GM23338 (cell line): ENCODE results near the gene BMP8B. TPM values are rescaled to one million over a fixed set of nuclear protein-coding genes. Genes with fewer than 3 reads are reported as not detected.

ENCODE experiments used
- ATAC-seq: fragments of 200-7000 bp; cut with Tn5 transposase; 3 replicates; pipeline ENCODE4 v1.9.1; 2020
- DNase-seq: peaks from one replicate; pipeline ENCODE4 v3.0.0-alpha.2; 2015; ENCODE audit warnings: low spot score
- H2AFZ ChIP-seq: fragments of 200-600 bp; sonication (generic); 2 replicates; pipeline ENCODE4 v1.8.0; 2016; ENCODE audit warnings: antibody characterized with exemption, mild to moderate bottlenecking, moderate library complexity
- H3F3A ChIP-seq: fragments of 200-600 bp; sonication (generic); replicated peaks from 2 replicates; pipeline ENCODE4 v1.8.0; 2017; ENCODE audit warnings: antibody characterized with exemption, mixed run types, low read depth
- H3K27ac ChIP-seq: fragments of 200-600 bp; sonication (generic); 2 replicates; pipeline ENCODE4 v1.6.1; 2016; ENCODE audit warnings: low read depth
- H3K27me3 ChIP-seq: fragments of 200-600 bp; sonication (generic); 2 replicates; pipeline ENCODE4 v1.8.0; 2016; ENCODE audit warnings: mild to moderate bottlenecking, mixed run types, moderate library complexity; ENCODE audit not compliant: insufficient read depth
- H3K36me3 ChIP-seq: fragments of 200-600 bp; sonication (generic); 2 replicates; pipeline ENCODE4 v1.8.0; 2016; ENCODE audit warnings: mild to moderate bottlenecking; ENCODE audit not compliant: insufficient read depth
- H3K4me1 ChIP-seq: fragments of 200-600 bp; sonication (generic); 2 replicates; pipeline ENCODE4 v1.8.0; 2016; ENCODE audit warnings: mild to moderate bottlenecking, moderate library complexity; ENCODE audit not compliant: insufficient read depth
- H3K4me2 ChIP-seq: fragments of 200-600 bp; sonication (generic); 2 replicates; pipeline ENCODE4 v1.7.1; 2017; ENCODE audit warnings: mixed run types
- H3K4me3 ChIP-seq: fragments of 200-600 bp; sonication (generic); 2 replicates; pipeline ENCODE4 v1.6.1; 2016; ENCODE audit warnings: mixed run types
- H3K79me2 ChIP-seq: fragments of 200-600 bp; sonication (generic); replicated peaks from 2 replicates; pipeline ENCODE4 v1.8.0; 2017; ENCODE audit warnings: mild to moderate bottlenecking; ENCODE audit not compliant: insufficient read depth
- H3K9me2 ChIP-seq: fragments of 200-600 bp; sonication (generic); 2 replicates; pipeline ENCODE4 v1.8.0; 2017; ENCODE audit not compliant: insufficient read depth
- H4K20me1 ChIP-seq: fragments of 200-600 bp; sonication (generic); replicated peaks from 2 replicates; pipeline ENCODE4 v1.8.0; 2017; ENCODE audit warnings: mild to moderate bottlenecking; ENCODE audit not compliant: insufficient read depth
- H3K27ac Mint-ChIP-seq: 2 replicates; pipeline ENCODE4 v1.8.0; 2020; ENCODE audit warnings: inconsistent platforms, mild to moderate bottlenecking, moderate library complexity, mixed read lengths
- H3K27me3 Mint-ChIP-seq: 3 replicates; pipeline ENCODE4 v1.8.0; 2022; ENCODE audit warnings: low read depth, mild to moderate bottlenecking, moderate library complexity, mixed read lengths, inconsistent platforms; ENCODE audit not compliant: insufficient read depth, poor library complexity
- H3K36me3 Mint-ChIP-seq: 3 replicates; pipeline ENCODE4 v1.8.0; 2021; ENCODE audit warnings: low read depth, mild to moderate bottlenecking, inconsistent platforms, moderate library complexity, mixed read lengths
- H3K4me1 Mint-ChIP-seq: 3 replicates; pipeline ENCODE4 v1.8.0; 2020; ENCODE audit warnings: mild to moderate bottlenecking, inconsistent platforms, mixed read lengths
- H3K4me3 Mint-ChIP-seq: 3 replicates; pipeline ENCODE4 v1.8.0; 2021; ENCODE audit warnings: moderate library complexity, mild to moderate bottlenecking, inconsistent platforms, mixed read lengths
- H3K9me3 Mint-ChIP-seq: 3 replicates; pipeline ENCODE4 v1.8.0; 2020; ENCODE audit warnings: moderate library complexity, mild to moderate bottlenecking, inconsistent platforms, mixed read lengths
- CTCF ChIP-seq, 2 experiments: fragments of 200-600 bp in 1 of 2; sonication (generic) in 1 of 2; conservative IDR thresholded peaks; 2 replicates each; pipeline versions ENCODE4 v1.5.1 to v1.6.1; 2016 to 2017; ENCODE audit warnings: antibody characterized with exemption in 2 of 2, low read depth in 2 of 2, mild to moderate bottlenecking in 2 of 2, moderate library complexity in 1 of 2
- EZH2 ChIP-seq: fragments of 200-600 bp; sonication (generic); IDR thresholded peaks from one replicate; pipeline ENCODE4 v1.8.0; 2017; ENCODE audit warnings: antibody characterized with exemption, mild to moderate bottlenecking, low read depth; ENCODE audit not compliant: unreplicated experiment
- POLR2AphosphoS5 ChIP-seq: IDR thresholded peaks from 2 replicates; pipeline ENCODE4 v1.6.1; 2016; ENCODE audit warnings: antibody characterized with exemption, low read depth
- REST ChIP-seq: IDR thresholded peaks from one replicate; pipeline ENCODE4 v1.6.1; 2018; ENCODE audit warnings: antibody characterized with exemption; ENCODE audit not compliant: unreplicated experiment
- STAT1 ChIP-seq: IDR thresholded peaks from one replicate; pipeline ENCODE4 v1.6.1; 2016; ENCODE audit warnings: antibody characterized with exemption; ENCODE audit not compliant: unreplicated experiment
- ZNF331 ChIP-seq: fragments of 250-450 bp; sonication (Bioruptor Pico); IDR thresholded peaks from 2 replicates; pipeline ENCODE4 v1.5.0; 2020; ENCODE audit warnings: low read depth, mild to moderate bottlenecking, moderate library complexity
- ZNF462 ChIP-seq: fragments of 250-450 bp; sonication (Bioruptor Pico); IDR thresholded peaks from 2 replicates; pipeline ENCODE4 v1.5.0; 2020; ENCODE audit warnings: mild to moderate bottlenecking, moderate library complexity
- long read RNA-seq: library from polyadenylated mRNA; unstranded; transcript quantifications from one replicate; pipeline ENCODE4 v2.0.0, GENCODE V29; 2020; ENCODE audit not compliant: unreplicated experiment
- polyA plus RNA-seq: library from polyadenylated mRNA; unstranded; fragments of >200 nt; fragmentation: Nextera tagmentation; extraction: Ambion mirVana; gene quantifications from 2 replicates; pipeline ENCODE4 v1.2.1, GENCODE V29; 2016
- total RNA-seq: library from RNA; depleted of rRNA; stranded (reverse); fragments of >200 nt; shearing (Covaris generic); gene quantifications from 2 replicates; pipeline ENCODE4 v1.2.3, GENCODE V29; 2014; rRNA removed

BMP8B gene
- total RNA-seq (0.43 and 0.90 TPM in 2 replicates), polyA plus RNA-seq (0.16 and 0.17 TPM in 2 replicates)
- long read RNA-seq, result 0 reads

GRCh38 chr1:39788758-39789570, at the start of gene BMP8B:
Gene BMP8B, minus strand, starts transcription at chr1:39788865. Its CDS starts 380 bp downstream, at chr1:39788485.
- peaks cover 47% of the 10 kb centered on the region for H3K27me3 Mint-ChIP-seq
- H3K4me3 ChIP-seq, result peak within 1 kb of the TSS; percentile 58
- H3F3A ChIP-seq, result no peaks in the 10 kb centered on the region
- DNase-seq (peak; percentile 64), ATAC-seq (peak; percentile 65)
- H3K4me1 ChIP-seq, result no peaks in the 10 kb centered on the region
- H3K79me2 ChIP-seq, result no peaks in the 10 kb centered on the region
- H3K36me3 ChIP-seq, result no peaks in the 10 kb centered on the region
- no peak within 1 kb of the TSS for H3K27ac ChIP-seq
- no peaks in the 10 kb centered on the region for H3K9me3 Mint-ChIP-seq
- H3K36me3 Mint-ChIP-seq, result no peaks in the 10 kb centered on the region
- 0 out of 3 replicates have a peak, but pooled peaks cover 2% of the 10 kb centered on the region for H3K4me1 Mint-ChIP-seq
- peaks cover 68% of the 10 kb centered on the region for H3K27me3 ChIP-seq
- no peaks in the 10 kb centered on the region; the same call in 1 of the 2 replicates for H4K20me1 ChIP-seq
- H3K27ac Mint-ChIP-seq, result no peak within 1 kb of the TSS
- H3K4me2 ChIP-seq, result peak within 1 kb of the TSS; percentile 83
- H3K4me3 Mint-ChIP-seq, result peak within 1 kb of the TSS; percentile 76
- peak within 1 kb of the TSS; percentile 95 for H2AFZ ChIP-seq
- TF ChIP-seq EZH2, result peak; percentile 53
- TF ChIP-seq POLR2AphosphoS5, result peak; percentile 28; the same call in 1 of the 2 replicates
- no peak for TF ChIP-seq REST
- no peaks in the 10 kb centered on the region for H3K9me2 ChIP-seq

- H3K4me2 ChIP-seq, result no peak overlapping the region
- Mint-ChIP-seq H3K36me3 (peaks cover 20% of the 10 kb centered on the region), H3K27me3 (peaks cover 2% of the 10 kb centered on the region)
- TF ChIP-seq CTCF (conservative IDR thresholded peaks at IDR 0.05; ENCODE audit: low read depth in 2 of 2) (no peak), ZNF331 (CRISPR knock-in tag) (no peak), EZH2 (no peak), STAT1 (no peak), ZNF462 (CRISPR knock-in tag) (no peak)
These were observed 48.0 kb upstream of the BMP8B start for GRCh38 chr1:39836595-39837110.

More at GRCh38 chr1:39836595-39837110, 48.0 kb upstream of the BMP8B start:
- Histone ChIP-seq H3K36me3 (peaks cover 19% of the 10 kb centered on the region), H3K27me3 (no peaks in the 10 kb centered on the region), H3K27ac (no peak overlapping the region), H3K79me2 (no peaks in the 10 kb centered on the region), H2AFZ (no peak overlapping the region), H3K4me3 (no peak overlapping the region), H3K4me1 (no peaks in the 10 kb centered on the region), H3F3A (no peaks in the 10 kb centered on the region), H3K9me2 (no peaks in the 10 kb centered on the region), H4K20me1 (peaks cover 7% of the 10 kb centered on the region; the same call in 1 of the 2 replicates)
- no peak for DNase-seq
- Mint-ChIP-seq H3K4me3 (no peak overlapping the region), H3K27ac (no peak overlapping the region), H3K4me1 (no peaks in the 10 kb centered on the region), H3K9me3 (no peaks in the 10 kb centered on the region)
- no peak for ATAC-seq
